Panc1 (cell line): ENCODE results near the gene REPIN1. TPM values are rescaled to one million over a fixed set of nuclear protein-coding genes. Genes with fewer than 3 reads are reported as not detected.

Experiments
- ATAC-seq: fragments of 200-7000 bp; cut with Tn5 transposase; 2 replicates; pipeline ENCODE4 v1.9.1; 2020; ENCODE audit warnings: mild to moderate bottlenecking, moderate library complexity
- BruUV-seq: library from RNA; stranded (reverse); fragments of 400-500 nt; replicated peaks from 2 replicates; lab custom pipeline; 2021; lab: Mats Ljungman, UMichigan
- CTCF ChIA-PET: fragments of 300-600 bp; sonication (Branson Sonifier 250); formaldehyde crosslinking; loops from one replicate; lab custom pipeline; 2022; ENCODE audit warnings: antibody characterized with exemption; lab: Charles Lee
- POLR2A ChIA-PET: fragments of 300-600 bp; sonication (Branson Sonifier 250); formaldehyde crosslinking; loops from one replicate; lab custom pipeline; 2022; ENCODE audit warnings: antibody characterized with exemption; lab: Charles Lee
- DNase-seq: peaks from one replicate; pipeline ENCODE4 v3.0.0-alpha.2; 2010; ENCODE audit warnings: low read depth, low spot score
- H3K27ac ChIP-seq: 2 replicates; pipeline ENCODE4 v1.5.1; 2011; ENCODE audit warnings: mild to moderate bottlenecking, low read length, inconsistent platforms
- H3K27me3 ChIP-seq: fragments of 200-500 bp; sonication (Bioruptor generic); 2 replicates; pipeline ENCODE4 v1.6.0; 2014; ENCODE audit warnings: low read length, inconsistent platforms; ENCODE audit not compliant: control insufficient read depth, insufficient read depth
- H3K36me3 ChIP-seq: fragments of 200-500 bp; sonication (Bioruptor generic); 2 replicates; pipeline ENCODE4 v1.5.1; 2014; ENCODE audit warnings: inconsistent platforms, mild to moderate bottlenecking, low read length, moderate library complexity; ENCODE audit not compliant: control insufficient read depth, insufficient read depth
- H3K4me1 ChIP-seq: 2 replicates; pipeline ENCODE4 v1.5.1; 2011; ENCODE audit warnings: inconsistent platforms, mild to moderate bottlenecking, low read length, moderate library complexity; ENCODE audit not compliant: control insufficient read depth, insufficient read depth
- H3K4me3 ChIP-seq, 2 experiments: 2 replicates each; pipeline ENCODE4 v1.5.1; 2011 to 2012; ENCODE audit warnings: low read depth in 2 of 2, low read length in 2 of 2, mild to moderate bottlenecking in 2 of 2, inconsistent platforms in 1 of 2, moderate library complexity in 1 of 2
- H3K9me3 ChIP-seq: fragments of 200-500 bp; sonication (Bioruptor generic); 2 replicates; pipeline ENCODE4 v1.5.1; 2014; ENCODE audit warnings: low read depth, mild to moderate bottlenecking, inconsistent platforms, low read length, moderate library complexity; ENCODE audit not compliant: control insufficient read depth, insufficient read depth
- CTCF ChIP-seq: fragments of 450-650 bp; IDR thresholded peaks from 2 replicates; pipeline ENCODE4 v1.5.1; 2017; ENCODE audit warnings: mild to moderate bottlenecking
- POLR2AphosphoS5 ChIP-seq: IDR thresholded peaks from 2 replicates; pipeline ENCODE4 v1.6.1; 2012; ENCODE audit warnings: mild to moderate bottlenecking, low read depth, low read length, moderate library complexity
- REST ChIP-seq, 2 experiments: IDR thresholded peaks; 2 replicates each; pipeline ENCODE4 v1.6.1; 2011 to 2012; ENCODE audit warnings: low read depth in 2 of 2, control low read depth in 1 of 2, low read length in 1 of 2, mild to moderate bottlenecking in 1 of 2, moderate library complexity in 1 of 2; ENCODE audit not compliant: insufficient read depth in 1 of 2
- SIN3A ChIP-seq: IDR thresholded peaks from 2 replicates; pipeline ENCODE4 v1.6.1; 2012; ENCODE audit warnings: low read depth, mild to moderate bottlenecking, low read length, moderate library complexity, borderline replicate concordance; ENCODE audit not compliant: insufficient read depth
- TCF7L2 ChIP-seq: IDR thresholded peaks from 2 replicates; pipeline ENCODE4 v1.6.1; 2011; ENCODE audit warnings: mild to moderate bottlenecking, low read depth, low read length, inconsistent platforms
- in situ Hi-C: cut with HindIII; loops from 2 replicates; pipeline ENCODE4 v1.10.0; 2016; ENCODE audit warnings: low sequenced_read_pairs, low pct_unique_long_range_greater_than_20kb
- intact Hi-C: fragments of 100-400 bp; cut with micrococcal nuclease; formaldehyde crosslinking; loops from one replicate; pipeline ENCODE4 v1.10.0; 2022; ENCODE audit not compliant: unreplicated experiment
- total RNA-seq: library from RNA; stranded (reverse); gene quantifications from one replicate; pipeline ENCODE4 v1.2.1, GENCODE V29; 2021; ENCODE audit not compliant: unreplicated experiment

REPIN1 gene
- total RNA-seq, 1 experiment from 2014 or later, result 209 TPM

DNA sequence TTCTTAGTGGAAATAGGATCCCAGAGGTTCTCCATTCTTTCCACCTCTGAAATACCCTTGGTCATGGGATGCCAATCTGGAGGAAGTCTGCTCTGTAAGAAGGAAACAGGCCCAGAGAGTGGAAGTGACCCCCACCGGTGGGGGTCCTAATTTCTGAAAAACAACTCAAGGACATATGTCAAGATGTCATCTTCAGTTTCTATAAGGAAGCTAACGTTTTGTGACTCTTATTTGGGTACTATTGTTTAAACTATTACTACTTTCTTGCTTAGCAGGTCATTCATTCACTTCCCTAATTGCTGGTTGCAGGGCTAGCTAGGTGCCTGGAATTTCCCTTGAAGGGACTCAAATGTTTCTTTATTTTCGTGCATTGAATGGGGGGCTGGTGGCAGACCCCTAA, 8.6 kb downstream of the REPIN1 start:
- in situ Hi-C loops, result no loop called here
- CTCF ChIA-PET, result no interaction called here

DNA sequence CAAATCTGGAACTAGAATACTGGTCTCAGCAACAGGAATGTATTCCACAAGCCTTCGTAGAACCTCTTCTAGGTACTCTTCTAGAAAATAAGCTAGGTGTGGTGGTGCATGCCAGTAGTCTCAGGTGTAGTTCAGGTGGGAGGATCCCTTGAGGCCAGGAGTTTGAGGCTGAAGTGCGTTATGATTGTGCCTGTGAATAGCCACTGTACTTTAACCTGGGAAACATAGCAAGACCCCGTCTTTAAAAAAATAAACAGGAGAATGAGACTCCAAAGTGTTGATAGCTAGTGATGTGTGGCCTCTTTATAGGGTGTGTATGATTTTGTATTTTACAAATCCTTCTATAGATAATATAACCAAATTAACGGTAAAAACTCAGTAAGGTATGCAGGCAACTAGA, 9.0 kb downstream of the REPIN1 start:
- no peaks in the 10 kb centered on the region for H3K9me3 ChIP-seq
- DNase-seq (no peak), ATAC-seq (no peak)
- H3K36me3 ChIP-seq, result peaks cover 4% of the 10 kb centered on the region
- ChIA-PET POLR2A (interaction anchor here (0.5 to 1.9 kb wide), 3 partner anchors 9 to 22 kb away, joined by 3 to 10 read pairs (median 5); partner anchors contain the start of gene REPIN1), CTCF (no interaction called here)
- intact Hi-C loops, result no loop called here
- in situ Hi-C loops, result no loop called here
- peaks cover 73% of the 10 kb centered on the region for H3K4me1 ChIP-seq
- no peak overlapping the region for H3K4me3 ChIP-seq
- TF ChIP-seq POLR2AphosphoS5, result no peak
- TF ChIP-seq CTCF, result no peak
- no peak for TF ChIP-seq TCF7L2
- TF ChIP-seq SIN3A, result no peak
- TF ChIP-seq REST (IDR thresholded peaks at IDR 0.05; ENCODE audit: insufficient read depth in 1 of 2, low read depth in 2 of 2, low read length in 1 of 2), result no peak
- peak overlapping the region; percentile 98 for H3K27ac ChIP-seq
- no TSS peak for BruUV-seq
- H3K27me3 ChIP-seq, result no peaks in the 10 kb centered on the region

More for the DNA sequence above, 8.6 kb downstream of the REPIN1 start:
- Histone ChIP-seq H3K4me3 (no peak overlapping the region), H3K27me3 (no peaks in the 10 kb centered on the region), H3K9me3 (no peaks in the 10 kb centered on the region), H3K27ac (peak overlapping the region; percentile 98), H3K4me1 (peaks cover 70% of the 10 kb centered on the region), H3K36me3 (peaks cover 4% of the 10 kb centered on the region)
- DNase-seq, result no peak
- no TSS peak for BruUV-seq
- POLR2A ChIA-PET, result interaction anchor here (0.5 to 1.9 kb wide), 3 partner anchors 9 to 22 kb away, joined by 3 to 10 read pairs (median 5); partner anchors contain the start of gene REPIN1
- TF ChIP-seq REST (IDR thresholded peaks at IDR 0.05; ENCODE audit: insufficient read depth in 1 of 2, low read depth in 2 of 2, low read length in 1 of 2), result no peak
- TF ChIP-seq POLR2AphosphoS5, result no peak
- no peak for TF ChIP-seq TCF7L2
- TF ChIP-seq SIN3A, result no peak
- TF ChIP-seq CTCF, result no peak
- intact Hi-C loops, result no loop called here
- no peak for ATAC-seq
